ENCODE measurements around the gene COX8C. TPM values are rescaled to one million over a fixed set of nuclear protein-coding genes. Genes with fewer than 3 reads are reported as not detected.
"Not testable (repeated sequence)": the region's sequence is repeated elsewhere in the genome, so short reads cannot be mapped to it uniquely, and the experiment has no call there.

Gene COX8C
- total RNA-seq, 1 experiment from 2014 or later, result not detected

DNA sequence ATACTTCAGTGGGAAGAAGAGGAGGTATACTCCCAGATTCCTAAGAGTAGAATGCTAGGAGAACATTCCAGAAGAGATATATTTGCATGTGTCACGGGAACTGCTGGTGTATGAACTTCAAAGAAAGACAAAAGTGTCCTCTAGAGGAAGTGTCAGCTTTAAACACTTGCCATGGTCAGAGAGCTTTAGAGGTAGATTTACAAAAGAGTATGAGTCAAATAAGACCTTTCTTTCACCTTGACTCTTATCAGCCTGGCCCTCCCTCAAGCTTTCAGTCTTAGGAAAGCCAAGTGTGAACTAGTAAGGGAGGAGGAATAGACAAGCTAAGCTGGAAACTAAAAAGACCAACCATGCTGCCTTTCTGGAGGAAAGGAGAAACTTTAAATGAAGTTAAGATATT lies 34.7 kb downstream of the COX8C start:
- in situ Hi-C loops (cut with HindIII; ENCODE audit: low pct_unique_long_range_greater_than_20kb, low sequenced_read_pairs), result no loop called here
- ATAC-seq (no peak), DNase-seq (ENCODE audit: low read depth, low spot score) (no peak)
- Histone ChIP-seq H3K4me3 (ENCODE audit: low read depth in 2 of 2, low read length in 2 of 2) (no peak overlapping the region), H3K36me3 (ENCODE audit: control insufficient read depth, insufficient read depth, low read length) (no peaks in the 10 kb centered on the region), H3K27ac (ENCODE audit: low read length) (no peak overlapping the region), H3K4me1 (ENCODE audit: control insufficient read depth, insufficient read depth, low read length) (no peaks in the 10 kb centered on the region), H3K9me3 (ENCODE audit: control insufficient read depth, insufficient read depth, low read depth, low read length) (no peaks in the 10 kb centered on the region), H3K27me3 (ENCODE audit: control insufficient read depth, insufficient read depth, low read length) (peaks cover 8% of the 10 kb centered on the region; the same call in 1 of the 2 replicates)
- no TSS peak for BruUV-seq (replicated peaks)
- POLR2A ChIA-PET, result no interaction called here
- CTCF ChIA-PET, result no interaction called here
- intact Hi-C loops (cut with micrococcal nuclease; ENCODE audit: unreplicated experiment), result no loop called here
- no peak for TF ChIP-seq POLR2AphosphoS5 (IDR thresholded peaks at IDR 0.05; ENCODE audit: low read depth, low read length)
- TF ChIP-seq, protein P1, sequence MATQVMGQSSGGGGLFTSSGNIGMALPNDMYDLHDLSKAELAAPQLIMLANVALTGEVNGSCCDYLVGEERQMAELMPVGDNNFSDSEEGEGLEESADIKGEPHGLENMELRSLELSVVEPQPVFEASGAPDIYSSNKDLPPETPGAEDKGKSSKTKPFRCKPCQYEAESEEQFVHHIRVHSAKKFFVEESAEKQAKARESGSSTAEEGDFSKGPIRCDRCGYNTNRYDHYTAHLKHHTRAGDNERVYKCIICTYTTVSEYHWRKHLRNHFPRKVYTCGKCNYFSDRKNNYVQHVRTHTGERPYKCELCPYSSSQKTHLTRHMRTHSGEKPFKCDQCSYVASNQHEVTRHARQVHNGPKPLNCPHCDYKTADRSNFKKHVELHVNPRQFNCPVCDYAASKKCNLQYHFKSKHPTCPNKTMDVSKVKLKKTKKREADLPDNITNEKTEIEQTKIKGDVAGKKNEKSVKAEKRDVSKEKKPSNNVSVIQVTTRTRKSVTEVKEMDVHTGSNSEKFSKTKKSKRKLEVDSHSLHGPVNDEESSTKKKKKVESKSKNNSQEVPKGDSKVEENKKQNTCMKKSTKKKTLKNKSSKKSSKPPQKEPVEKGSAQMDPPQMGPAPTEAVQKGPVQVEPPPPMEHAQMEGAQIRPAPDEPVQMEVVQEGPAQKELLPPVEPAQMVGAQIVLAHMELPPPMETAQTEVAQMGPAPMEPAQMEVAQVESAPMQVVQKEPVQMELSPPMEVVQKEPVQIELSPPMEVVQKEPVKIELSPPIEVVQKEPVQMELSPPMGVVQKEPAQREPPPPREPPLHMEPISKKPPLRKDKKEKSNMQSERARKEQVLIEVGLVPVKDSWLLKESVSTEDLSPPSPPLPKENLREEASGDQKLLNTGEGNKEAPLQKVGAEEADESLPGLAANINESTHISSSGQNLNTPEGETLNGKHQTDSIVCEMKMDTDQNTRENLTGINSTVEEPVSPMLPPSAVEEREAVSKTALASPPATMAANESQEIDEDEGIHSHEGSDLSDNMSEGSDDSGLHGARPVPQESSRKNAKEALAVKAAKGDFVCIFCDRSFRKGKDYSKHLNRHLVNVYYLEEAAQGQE (IDR thresholded peaks at IDR 0.05; ENCODE audit: insufficient read depth in 1 of 2, low read depth in 2 of 2, low read length in 1 of 2), result no peak
- TF ChIP-seq TCF7L2 (IDR thresholded peaks at IDR 0.05; ENCODE audit: low read depth, low read length), result no peak
- TF ChIP-seq SIN3A (IDR thresholded peaks at IDR 0.05; ENCODE audit: borderline replicate concordance, insufficient read depth, low read depth, low read length), result no peak
- TF ChIP-seq, protein P2, sequence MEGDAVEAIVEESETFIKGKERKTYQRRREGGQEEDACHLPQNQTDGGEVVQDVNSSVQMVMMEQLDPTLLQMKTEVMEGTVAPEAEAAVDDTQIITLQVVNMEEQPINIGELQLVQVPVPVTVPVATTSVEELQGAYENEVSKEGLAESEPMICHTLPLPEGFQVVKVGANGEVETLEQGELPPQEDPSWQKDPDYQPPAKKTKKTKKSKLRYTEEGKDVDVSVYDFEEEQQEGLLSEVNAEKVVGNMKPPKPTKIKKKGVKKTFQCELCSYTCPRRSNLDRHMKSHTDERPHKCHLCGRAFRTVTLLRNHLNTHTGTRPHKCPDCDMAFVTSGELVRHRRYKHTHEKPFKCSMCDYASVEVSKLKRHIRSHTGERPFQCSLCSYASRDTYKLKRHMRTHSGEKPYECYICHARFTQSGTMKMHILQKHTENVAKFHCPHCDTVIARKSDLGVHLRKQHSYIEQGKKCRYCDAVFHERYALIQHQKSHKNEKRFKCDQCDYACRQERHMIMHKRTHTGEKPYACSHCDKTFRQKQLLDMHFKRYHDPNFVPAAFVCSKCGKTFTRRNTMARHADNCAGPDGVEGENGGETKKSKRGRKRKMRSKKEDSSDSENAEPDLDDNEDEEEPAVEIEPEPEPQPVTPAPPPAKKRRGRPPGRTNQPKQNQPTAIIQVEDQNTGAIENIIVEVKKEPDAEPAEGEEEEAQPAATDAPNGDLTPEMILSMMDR (IDR thresholded peaks at IDR 0.05), result no peak

- H3K27ac ChIP-seq (ENCODE audit: low read length); BruUV-seq (replicated peaks); DNase-seq (ENCODE audit: low read depth, low spot score); H3K9me3 ChIP-seq (ENCODE audit: control insufficient read depth, insufficient read depth, low read depth, low read length); intact Hi-C loops (cut with micrococcal nuclease; ENCODE audit: unreplicated experiment); H3K27me3 ChIP-seq (ENCODE audit: control insufficient read depth, insufficient read depth, low read length); ATAC-seq; H3K36me3 ChIP-seq (ENCODE audit: control insufficient read depth, insufficient read depth, low read length); in situ Hi-C loops (cut with HindIII; ENCODE audit: low pct_unique_long_range_greater_than_20kb, low sequenced_read_pairs); CTCF ChIA-PET; H3K4me1 ChIP-seq (ENCODE audit: control insufficient read depth, insufficient read depth, low read length); H3K4me3 ChIP-seq (ENCODE audit: low read depth in 2 of 2, low read length in 2 of 2); POLR2A ChIA-PET: not testable (repeated sequence)
Observed at GRCh38 chr14:93384256-93384655, 37.3 kb downstream of the COX8C start.

- ATAC-seq, result no peak
- TF ChIP-seq POLR2AphosphoS5 (IDR thresholded peaks at IDR 0.05; ENCODE audit: low read depth, low read length) (no peak), SIN3A (IDR thresholded peaks at IDR 0.05; ENCODE audit: borderline replicate concordance, insufficient read depth, low read depth, low read length) (no peak), TCF7L2 (IDR thresholded peaks at IDR 0.05; ENCODE audit: low read depth, low read length) (no peak)
- TF ChIP-seq, protein P2 (IDR thresholded peaks at IDR 0.05), result no peak
- TF ChIP-seq, protein P1 (IDR thresholded peaks at IDR 0.05; ENCODE audit: insufficient read depth in 1 of 2, low read depth in 2 of 2, low read length in 1 of 2), result no peak
- DNase-seq (ENCODE audit: low read depth, low spot score), result no peak
- ChIA-PET POLR2A (no interaction called here), CTCF (interaction anchor here (0.6 kb wide), 1 partner anchor 70 kb away, joined by 3 read pairs; no protein-coding TSS in a partner anchor)
- intact Hi-C loops (cut with micrococcal nuclease; ENCODE audit: unreplicated experiment), result no loop called here
- H3K27me3 ChIP-seq (ENCODE audit: control insufficient read depth, insufficient read depth, low read length), result no peaks in the 10 kb centered on the region
- H3K9me3 ChIP-seq (ENCODE audit: control insufficient read depth, insufficient read depth, low read depth, low read length), result no peaks in the 10 kb centered on the region
- H3K4me3 ChIP-seq (ENCODE audit: low read depth in 2 of 2, low read length in 2 of 2), result no peak overlapping the region
- BruUV-seq (replicated peaks), result no TSS peak
- no peaks in the 10 kb centered on the region for H3K4me1 ChIP-seq (ENCODE audit: control insufficient read depth, insufficient read depth, low read length)
- no peaks in the 10 kb centered on the region for H3K36me3 ChIP-seq (ENCODE audit: control insufficient read depth, insufficient read depth, low read length)
- H3K27ac ChIP-seq (ENCODE audit: low read length), result no peak overlapping the region
- in situ Hi-C loops (cut with HindIII; ENCODE audit: low pct_unique_long_range_greater_than_20kb, low sequenced_read_pairs), result no loop called here
Observed at GRCh38 chr14:93395231-93395630, 48.2 kb downstream of the COX8C start.
